Astrocyte of the hippocampus (primary cell): ENCODE data around the gene RNF157.
A peak's percentile ranks its signal among the peaks of the same experiment; 100 is the strongest.

Experiments
- DNase-seq: peaks from one replicate; pipeline ENCODE4 v3.0.0; 2011; ENCODE audit warnings: low read depth, low spot score

The RNF157 gene

DNA sequence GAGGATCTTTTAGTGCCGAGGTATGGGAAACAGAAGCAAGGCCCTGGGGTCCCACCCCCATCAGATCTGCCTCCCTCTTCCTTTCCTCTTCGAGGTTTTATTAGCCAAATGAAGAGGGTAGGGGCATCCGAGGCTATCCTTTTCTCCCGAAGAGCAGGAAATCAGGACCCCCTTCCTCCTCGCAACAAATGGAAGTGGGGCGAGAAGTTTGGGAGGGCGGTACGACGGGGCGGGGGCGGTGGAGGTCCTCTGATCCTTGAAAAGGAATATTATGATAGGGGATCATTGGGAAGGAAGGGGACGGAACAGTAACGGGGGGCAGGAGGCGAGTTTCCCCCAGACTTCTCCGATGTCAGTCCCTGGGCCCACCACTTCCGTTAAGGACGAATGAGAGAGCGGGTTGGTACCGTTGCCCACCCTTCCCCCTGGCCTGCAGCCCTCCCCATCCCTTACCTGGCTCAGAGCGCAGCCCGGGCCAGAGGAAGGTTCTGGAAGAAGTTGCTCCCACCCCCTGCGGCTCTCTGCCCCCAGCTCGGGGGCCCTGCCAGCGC, 99.6 kb downstream of the RNF157 start:
- DNase-seq: no peak

DNA sequence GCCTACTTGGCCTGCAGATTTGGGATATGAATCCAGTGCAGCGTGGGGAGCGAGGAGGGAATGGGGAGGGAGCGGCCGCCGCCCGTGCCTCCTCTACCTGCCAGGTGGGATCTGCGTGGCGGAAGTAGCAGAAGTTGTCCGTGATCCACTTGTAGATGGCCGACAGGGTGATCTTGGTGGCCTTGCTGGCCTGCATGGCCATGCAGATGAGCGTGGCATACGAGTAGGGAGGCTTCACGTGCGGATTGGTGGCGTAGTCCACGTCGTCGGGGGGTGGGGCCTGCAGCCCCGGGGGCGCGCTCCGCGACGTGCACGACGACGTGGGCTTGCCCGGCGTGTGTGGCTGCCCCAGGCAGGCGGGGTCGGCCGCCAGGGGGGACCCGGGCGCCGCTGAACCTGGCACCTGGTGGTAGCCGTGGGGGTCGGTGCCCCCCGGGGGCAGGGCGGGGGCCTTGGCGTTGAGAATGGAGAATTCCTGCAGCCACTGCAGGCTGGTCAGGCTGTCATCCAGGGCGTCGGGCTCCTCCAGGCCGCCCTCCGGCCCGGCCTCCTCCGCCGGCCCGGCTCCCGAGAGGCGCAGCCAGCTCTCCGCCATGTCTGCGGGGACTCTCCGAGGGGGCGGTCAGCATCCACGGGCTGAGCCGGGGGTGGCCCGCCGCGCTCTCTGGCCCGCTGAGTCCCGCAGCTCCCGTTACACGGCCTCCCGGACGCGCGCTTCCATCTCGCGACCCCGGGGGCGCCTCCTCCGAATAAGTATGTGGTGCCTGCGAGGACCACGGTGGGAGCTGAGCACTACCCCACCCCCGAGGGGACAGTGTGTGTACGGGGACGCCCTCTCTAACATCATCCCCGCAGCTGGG, 100.3 kb downstream of the RNF157 start:
- DNase-seq: no peak

DNA sequence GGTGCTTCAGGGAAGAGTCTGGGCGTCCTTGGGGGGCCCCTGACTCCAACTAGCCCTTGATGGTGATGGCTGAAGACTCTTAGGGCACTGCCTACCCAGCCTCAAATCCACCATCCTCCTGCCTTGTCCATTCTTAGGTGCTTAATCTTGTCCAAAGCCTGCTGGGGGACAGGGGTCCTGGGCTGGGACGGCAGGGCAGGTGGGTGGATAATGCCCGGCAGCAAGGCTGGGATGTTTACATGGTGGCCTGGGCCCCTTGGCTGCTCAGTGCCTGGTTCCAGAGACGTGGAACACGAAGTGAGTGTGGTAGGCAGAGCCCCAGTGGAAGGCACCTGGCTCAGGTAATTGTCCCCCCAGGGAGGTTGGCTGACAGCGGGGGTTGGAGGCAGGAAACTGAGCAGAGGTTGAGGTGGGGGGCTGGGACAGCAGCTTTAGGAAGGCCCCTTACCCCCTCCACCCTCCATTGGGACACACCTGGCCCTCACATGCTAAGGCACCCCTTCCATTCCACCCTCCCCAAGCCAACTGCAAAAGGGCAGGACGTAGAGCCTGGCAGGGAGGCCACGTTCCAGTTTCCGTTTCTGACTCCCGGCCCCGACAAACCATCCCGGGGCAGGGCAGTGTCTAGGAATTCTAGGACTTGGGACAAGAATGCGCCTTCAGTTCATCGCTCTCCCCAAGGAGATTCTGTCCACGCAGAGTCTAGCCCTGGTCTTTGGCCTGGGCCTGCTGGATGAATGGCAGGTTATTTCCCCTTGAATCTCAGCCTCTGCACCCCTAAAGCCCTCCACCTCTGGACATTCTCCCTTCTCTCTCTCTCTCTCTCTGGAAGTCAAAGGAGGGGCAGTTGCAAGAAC, 101.2 kb downstream of the RNF157 start:
- no peak for DNase-seq

DNA sequence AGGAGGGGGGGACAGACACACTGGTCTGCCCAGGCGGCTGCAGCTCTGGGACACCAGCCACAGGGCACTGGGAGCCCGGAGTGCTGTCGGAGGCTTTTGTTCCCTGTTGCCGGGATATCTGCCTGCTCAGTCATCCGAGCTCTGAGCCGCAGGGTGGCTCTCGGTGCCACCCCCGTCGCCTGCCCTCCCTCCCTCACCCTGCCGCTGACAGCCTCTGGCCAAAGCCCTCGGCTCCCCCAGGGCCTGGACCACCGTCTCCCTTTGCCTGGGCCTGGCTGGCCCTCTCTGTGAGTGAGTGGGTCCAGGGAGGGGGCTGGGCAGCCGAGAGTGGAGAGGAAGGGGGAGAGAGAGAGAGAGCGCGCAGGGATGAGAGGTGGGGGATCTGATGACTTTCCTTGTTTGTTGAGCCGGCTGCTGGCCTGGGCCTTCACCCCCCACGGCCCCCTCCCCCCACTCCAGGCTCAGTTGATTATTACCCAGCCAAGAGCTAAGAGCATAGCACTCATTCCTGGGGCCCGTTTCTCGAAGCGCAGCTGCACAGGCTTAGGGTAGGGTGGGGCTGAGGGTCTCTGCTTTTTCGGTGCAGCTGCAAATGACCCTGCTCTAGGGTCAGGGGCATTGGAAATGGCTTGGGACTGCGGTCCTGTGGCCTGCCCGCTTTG, 101.9 kb downstream of the RNF157 start:
- peak; percentile 73 for DNase-seq

DNA sequence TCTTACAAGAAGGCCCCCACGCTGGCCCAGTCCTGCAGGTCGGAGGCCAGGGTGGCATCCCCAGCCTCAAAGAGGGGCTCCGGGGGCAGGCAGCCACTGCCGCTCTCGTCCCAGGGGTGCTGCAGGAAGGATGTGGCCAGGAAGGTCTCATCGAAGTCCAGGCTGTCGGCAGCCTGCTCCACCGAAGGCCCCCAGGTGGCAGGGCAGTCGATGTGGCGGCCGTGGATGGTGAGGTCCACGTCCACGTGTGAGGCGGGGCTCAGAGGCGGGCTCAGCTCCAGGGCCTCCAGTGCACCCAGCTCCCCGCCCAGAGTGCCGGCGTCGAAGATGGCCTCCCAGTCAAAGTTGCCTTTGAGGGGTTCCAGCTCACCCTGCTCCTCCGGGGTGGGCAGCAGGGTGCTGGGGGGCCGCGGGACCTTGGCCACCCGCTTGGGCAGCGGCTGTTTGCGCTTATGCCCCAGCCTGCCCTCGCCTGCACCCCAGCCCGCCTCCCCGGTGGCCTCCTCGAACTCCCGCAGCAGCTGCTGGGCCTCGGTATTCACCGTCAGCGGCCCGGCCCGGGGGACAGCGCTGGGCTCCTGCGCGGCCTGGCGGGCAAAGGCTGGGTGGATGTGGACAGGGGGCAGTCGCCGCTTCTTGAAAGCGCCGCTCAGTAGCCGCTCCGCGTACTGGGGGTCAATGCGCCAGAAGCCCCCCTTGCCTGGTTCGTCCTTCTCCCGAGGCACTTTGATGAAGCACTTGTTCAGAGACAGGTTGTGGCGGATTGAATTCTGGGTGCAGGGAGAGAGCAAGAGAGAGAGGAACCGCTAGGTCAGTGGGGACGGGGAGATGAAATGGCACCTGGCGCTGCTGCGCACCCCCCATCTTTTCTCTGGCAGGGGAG, 102.7 kb downstream of the RNF157 start:
- DNase-seq: no peak

DNA sequence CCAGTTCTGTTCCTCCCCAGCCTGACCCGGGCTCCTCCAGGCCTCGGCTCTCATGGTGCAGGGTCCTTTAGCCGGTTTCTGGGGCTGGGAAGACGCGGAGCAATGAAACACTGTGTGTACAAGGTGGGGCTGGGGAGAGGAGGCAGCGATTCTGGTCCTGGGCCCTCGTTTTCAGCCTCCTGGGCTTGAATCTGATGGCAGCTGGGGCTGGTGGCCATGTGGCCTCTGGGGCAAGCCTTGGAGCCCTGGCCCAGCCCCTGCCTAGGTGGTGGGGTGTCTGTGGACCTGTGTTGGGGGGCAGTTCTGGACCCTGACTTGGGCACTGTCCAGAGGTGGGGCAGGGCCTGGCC, 103.3 kb downstream of the RNF157 start:
- DNase-seq: no peak

DNA sequence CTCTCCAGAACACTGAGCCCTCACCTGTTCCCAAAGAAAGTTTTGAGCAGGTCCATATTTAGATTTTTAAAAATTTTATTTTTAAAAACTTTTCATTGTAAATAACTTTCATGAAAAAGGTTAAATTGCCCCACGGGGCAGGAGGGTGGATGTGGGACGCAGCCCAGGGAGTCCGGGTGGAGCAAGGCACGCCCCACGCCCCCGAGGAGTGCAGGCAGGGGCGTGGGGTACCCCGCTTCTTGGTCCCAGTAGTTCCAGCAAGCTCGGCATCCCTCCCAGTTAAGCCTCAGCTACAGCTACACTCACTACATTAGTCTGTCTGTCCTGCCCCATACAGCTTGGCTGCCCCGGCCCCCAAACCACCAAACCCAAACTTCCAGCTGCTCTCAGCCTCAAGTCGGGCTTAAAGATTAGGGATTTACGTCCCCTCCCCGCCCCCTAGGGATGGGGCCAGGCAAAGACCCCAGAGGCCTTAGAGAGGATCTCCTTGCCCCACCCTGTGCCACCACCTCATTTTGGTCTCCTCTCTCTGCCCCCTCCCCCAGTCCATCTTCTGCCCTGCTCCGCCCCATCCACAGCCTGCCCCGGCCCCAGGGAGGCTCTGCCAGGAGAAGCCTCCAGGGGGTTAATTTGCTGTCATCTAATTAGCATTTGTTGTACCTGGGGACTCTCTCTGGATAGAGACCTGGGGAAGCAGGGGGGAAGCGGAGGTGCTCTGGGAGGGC, 103.9 kb downstream of the RNF157 start:
- no peak for DNase-seq

DNA sequence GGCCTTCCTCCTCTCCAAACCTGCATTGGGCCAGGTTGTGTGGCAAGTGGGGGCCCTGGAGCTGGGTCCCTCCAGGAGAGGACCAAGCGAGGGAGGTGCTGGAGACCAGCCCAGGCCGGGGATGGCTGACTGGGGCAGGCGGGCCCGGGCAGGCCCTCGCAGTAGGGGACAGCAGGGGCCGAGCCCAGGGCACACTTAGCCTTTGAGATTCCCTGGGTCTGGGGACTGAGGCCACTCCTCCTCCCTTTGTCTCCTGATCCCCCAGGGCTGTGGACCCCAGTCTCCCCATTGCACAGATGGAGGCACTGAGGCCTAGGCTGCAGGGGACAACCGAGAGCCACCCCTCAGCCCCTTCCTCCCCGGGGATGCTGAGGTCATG, 104.5 kb downstream of the RNF157 start:
- no peak for DNase-seq

DNA sequence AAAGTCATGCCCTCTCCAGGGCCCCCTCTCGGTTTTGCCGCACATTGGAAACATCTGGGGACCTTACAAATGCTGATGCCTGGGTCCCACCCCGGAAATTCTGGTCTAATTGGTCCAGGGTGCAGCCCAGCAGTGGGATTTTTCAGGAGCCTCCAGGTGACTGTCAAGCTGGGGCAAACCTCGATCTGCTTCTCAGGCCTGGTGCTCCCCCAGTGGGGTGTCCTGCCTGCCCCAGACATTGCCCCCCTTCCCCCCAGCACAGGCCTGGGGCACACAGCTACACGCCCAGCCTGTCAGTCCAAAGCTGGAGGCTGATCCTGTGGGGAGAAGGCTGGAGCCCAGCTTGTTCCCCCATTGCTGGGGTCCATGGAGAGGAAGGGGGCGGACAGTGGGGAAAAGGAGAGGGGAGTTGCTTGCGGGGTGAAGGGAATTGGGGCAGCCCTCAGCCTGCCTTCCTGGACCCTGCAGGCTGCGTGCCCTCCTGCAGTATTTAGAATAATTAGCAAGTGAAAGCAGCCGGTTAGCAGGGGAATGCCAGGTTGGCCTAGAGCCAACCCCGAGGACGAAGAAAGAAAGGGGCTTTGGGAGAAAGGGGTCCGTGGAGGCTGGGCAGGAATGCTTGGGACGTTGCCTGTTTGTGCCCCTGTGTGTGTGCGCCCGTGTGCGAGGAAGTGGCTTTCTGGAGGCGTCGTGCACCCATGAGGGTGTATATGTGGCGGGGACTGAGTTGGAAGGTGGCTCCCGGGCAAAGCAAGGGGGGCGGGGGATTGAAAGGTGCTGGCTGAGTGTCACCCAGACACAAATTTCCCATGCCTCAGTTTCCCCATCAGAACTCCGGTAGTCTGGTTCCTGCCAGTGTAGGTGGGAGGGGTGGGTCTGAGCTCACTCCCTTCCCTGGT, 105.1 kb downstream of the RNF157 start:
- peak; percentile 60 for DNase-seq

DNA sequence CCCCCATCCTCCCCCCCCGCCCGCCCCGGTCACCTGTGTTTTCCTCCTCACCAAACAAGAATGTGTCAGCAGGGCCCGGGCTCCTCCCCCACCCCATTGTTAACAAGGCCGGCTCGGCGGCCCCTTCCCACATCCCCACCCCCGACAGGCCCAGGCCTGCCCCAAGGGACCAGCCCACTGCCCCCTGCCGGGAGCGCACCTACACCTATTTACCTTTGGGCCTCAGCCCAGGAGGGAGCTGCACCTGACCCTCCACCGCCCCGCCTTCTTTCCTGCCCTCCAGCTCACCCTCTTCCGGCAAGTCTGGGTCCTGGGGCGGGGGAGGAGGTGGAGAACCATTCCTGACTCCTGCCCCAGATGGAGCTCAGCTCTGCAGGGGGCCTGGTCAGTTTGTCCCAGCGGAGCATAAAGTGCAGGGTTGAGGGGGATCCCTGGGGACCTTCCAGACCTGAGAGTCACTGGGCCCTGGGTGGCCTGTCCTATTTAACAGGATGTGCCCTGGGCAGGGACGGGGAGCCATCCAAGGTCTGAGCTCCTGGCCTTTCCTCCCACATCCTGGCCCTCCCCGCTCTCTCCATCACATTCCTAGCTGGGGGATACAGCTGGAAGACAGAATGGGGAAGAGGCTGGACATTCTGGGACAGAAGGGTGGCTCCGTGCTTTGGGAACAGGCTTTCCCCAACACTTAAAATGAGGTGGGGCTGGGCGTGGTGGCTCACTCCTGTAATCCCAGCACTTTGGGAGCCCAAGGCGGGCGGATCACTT, 107.5 kb downstream of the RNF157 start:
- no peak for DNase-seq

DNA sequence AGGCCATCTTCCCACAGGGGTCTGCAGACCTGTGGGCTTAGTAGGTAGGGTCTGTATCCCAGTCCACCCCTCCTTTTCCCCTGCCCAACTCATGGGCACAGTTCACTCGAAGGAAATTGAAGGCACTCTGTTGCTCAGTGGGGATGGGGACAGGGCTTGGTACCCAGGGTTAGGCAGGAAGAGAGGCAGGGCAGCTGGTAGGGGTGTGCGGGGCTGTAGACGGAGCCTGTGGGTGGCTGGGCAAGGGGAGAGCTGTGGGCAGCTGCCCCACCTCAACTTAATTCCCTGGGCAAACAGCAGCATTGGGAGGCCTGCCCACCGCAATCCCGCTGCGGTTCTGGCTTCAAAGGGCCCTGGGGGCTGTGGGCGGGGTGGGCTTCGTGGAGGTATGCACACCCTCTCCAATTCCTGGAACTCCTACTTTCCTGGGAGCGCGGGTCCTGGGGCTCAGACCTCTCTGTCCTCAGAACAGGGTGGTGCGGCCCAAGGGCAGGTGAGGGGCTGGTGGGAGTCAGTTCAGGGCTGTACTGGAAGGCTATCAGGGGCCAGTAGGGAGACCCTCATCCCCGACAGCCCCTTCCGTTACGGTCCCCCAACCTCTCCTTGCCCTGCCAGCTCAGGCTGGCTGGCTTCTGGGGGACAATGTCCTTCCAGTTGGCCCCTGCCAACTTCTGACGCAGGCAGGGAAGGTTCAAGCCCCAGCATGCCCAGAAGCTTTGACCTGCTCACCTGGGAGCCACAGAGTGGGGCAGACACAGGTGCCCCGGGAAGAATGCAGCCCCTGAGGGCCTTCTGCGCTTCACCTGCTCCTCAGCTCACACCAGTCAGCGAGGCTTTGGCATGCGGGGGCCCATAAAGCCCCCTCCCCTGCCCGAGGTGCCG, 108.4 kb downstream of the RNF157 start:
- DNase-seq: no peak

DNA sequence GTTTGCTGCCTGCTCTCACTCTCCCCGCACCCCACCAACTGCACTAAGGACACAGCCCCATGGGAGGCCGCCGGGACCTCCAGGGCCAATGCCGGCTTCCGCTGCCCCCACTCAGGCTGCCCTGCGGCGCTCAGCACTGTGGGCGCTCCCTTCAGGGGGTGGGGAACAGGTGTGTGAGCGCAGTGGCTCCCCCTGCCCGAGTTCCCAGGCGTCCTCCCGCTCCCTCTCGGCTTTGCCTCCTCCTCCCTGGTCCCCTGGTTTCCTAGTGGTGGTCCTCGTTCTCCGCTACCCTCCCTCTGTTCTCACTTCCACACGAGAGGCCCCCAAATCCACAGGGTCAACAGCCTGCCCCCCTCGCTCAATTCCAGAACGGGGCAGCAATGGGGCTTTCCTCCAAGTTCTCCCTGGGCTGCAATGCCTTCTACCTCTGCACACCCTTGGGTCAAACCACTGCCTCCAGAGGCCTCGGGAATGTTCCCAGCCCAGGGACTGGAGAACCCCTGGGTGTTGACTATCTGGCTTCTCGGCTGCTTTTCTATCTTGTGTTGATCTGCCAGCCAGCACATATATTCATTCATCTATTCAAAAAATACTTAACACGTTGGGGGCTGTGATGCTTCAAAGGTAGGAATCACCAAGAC, 109.1 kb downstream of the RNF157 start:
- DNase-seq: no peak

DNA sequence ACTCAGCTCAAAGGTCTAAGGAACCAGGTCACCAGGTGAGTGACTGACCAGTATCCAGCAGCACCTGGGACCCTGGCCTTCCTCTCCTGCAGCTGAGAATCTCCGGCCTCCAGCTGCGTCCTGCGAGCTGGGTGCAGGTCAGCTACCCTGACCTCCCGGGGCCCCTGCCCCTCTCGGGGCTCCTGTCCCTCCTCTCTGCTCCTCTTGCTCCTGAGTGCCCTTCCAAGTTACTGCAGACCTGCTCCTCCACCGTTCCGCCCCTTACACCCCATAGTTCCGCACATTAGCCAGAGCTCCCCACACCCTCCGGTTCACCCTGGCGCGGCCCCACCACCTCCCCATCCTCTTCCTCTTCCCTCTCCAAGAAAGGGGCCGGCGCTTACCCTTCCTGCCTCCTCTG, 109.8 kb downstream of the RNF157 start:
- no peak for DNase-seq

DNA sequence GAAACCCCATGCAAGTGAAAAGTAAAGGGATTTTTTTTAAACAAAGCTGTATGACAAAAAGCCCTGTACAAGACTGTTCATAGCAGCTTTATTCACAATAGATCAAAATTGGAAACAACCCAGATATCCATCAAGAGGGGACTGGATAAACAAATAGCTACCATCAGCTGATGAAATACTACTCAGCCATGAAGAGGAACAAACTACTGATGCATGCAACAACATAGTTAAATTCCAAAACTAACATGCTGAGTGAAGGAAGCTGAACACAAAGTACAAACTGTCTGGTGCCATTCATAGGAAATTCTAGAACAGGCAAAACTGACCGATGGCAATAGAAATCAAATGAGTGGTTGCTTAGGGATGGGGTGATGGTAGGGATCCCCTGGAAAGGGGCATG, 114.4 kb downstream of the RNF157 start:
- no peak for DNase-seq

DNA sequence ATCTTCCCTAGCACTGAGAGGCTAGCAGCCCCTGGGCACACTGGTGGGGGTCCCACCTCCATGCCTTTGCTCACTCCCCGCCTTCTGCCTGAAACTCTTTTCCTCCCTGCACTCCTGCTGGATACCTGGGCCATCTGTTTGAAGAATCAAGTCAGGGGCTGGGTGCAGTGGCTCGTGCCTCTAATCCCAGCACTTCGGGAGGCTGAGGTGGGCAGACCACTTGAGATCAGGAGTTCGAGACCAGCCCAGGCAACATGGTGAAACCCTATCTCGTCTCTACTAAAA, 115.0 kb downstream of the RNF157 start:
- DNase-seq: no peak

DNA sequence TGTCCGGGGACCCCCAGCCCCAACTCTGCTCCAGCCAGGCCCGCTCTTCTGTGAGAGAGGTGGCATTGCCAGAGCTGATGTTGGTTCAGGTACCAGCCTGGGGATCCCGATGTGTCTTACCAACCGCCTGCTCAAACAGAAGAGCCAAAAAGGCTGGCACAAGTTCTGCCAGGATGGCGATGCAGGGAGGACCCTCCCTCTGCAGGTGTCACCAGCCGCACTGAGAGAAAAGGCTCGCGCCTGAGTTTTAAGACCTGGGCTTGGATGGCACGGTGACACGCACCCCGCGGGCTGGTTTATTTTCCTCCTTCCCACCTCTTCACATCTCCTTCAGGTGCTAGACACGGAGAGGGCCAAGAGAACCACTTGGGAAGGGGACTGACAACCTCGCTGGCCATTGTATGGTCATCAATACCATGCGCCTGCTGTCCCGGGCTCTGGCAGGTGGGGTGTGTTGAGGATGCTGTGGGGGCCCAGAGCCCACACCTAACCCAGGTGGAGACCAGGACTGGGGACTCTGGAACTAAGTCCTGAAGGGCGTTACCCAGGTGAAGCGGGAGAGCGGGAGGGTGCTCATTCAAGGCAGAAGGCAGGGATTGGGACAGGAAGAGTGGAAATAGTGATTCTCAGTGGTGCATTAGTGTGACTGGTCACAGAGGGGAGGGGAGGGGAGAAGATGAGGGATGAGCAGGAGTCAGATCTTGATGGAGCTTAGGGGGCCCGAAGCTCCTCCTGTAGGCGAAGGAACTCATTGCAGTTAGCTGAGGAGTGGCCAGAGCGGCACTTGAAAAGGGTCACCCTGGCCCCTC, 115.5 kb downstream of the RNF157 start:
- no peak for DNase-seq
